ENCODE results near the gene FABP1.

FABP1 gene

GRCh38 chr2:88077080-88077479 is 50.8 kb downstream of the FABP1 start:
- DNase-seq = no peak

- no peak for DNase-seq
Measured at GRCh38 chr2:88074854-88075292, 53.0 kb downstream of the FABP1 start.

GRCh38 chr2:88074150-88074549 is 53.7 kb downstream of the FABP1 start:
- no peak for DNase-seq

Measured in COR-L47 (cell line).